ENCODE measurements around the gene ZNF362.

The ZNF362 gene

GRCh38 chr1:33272509-33272908 lies 16.2 kb downstream of the ZNF362 start:
- Histone ChIP-seq H3K27ac (peak overlapping the region; percentile 12 to 20), H3K4me1 (peaks cover 0 to 74% (median 47%) of the 10 kb centered on the region in 4 donors), H3K9me3 (no peaks in the 10 kb centered on the region), H3K27me3 (no peaks in the 10 kb centered on the region), H3K36me3 (peaks cover 11 to 35% (median 27%) of the 10 kb centered on the region in 3 donors), H3K4me3 (no peak overlapping the region)
- intact Hi-C loops (cut with DNase I; ENCODE audit: low total_unique reads): no loop called here
- TF ChIP-seq, protein P1, sequence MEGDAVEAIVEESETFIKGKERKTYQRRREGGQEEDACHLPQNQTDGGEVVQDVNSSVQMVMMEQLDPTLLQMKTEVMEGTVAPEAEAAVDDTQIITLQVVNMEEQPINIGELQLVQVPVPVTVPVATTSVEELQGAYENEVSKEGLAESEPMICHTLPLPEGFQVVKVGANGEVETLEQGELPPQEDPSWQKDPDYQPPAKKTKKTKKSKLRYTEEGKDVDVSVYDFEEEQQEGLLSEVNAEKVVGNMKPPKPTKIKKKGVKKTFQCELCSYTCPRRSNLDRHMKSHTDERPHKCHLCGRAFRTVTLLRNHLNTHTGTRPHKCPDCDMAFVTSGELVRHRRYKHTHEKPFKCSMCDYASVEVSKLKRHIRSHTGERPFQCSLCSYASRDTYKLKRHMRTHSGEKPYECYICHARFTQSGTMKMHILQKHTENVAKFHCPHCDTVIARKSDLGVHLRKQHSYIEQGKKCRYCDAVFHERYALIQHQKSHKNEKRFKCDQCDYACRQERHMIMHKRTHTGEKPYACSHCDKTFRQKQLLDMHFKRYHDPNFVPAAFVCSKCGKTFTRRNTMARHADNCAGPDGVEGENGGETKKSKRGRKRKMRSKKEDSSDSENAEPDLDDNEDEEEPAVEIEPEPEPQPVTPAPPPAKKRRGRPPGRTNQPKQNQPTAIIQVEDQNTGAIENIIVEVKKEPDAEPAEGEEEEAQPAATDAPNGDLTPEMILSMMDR (IDR thresholded peaks at IDR 0.05): no peak
- DNase-seq: peak in 1 of 2 donors; percentile 45

GRCh38 chr1:33272930-33273329 lies 16.6 kb downstream of the ZNF362 start:
- intact Hi-C loops (cut with DNase I; ENCODE audit: low total_unique reads): no loop called here
- TF ChIP-seq, protein P1 (IDR thresholded peaks at IDR 0.05): no peak
- Histone ChIP-seq H3K27me3 (no peaks in the 10 kb centered on the region), H3K27ac (peak overlapping the region; percentile 2 to 20), H3K4me3 (no peak overlapping the region), H3K36me3 (peaks cover 16 to 39% (median 27%) of the 10 kb centered on the region in 3 donors), H3K9me3 (no peaks in the 10 kb centered on the region), H3K4me1 (peaks cover 0 to 73% (median 45%) of the 10 kb centered on the region in 4 donors)
- peak in 1 of 2 donors; percentile 38 for DNase-seq

DNA sequence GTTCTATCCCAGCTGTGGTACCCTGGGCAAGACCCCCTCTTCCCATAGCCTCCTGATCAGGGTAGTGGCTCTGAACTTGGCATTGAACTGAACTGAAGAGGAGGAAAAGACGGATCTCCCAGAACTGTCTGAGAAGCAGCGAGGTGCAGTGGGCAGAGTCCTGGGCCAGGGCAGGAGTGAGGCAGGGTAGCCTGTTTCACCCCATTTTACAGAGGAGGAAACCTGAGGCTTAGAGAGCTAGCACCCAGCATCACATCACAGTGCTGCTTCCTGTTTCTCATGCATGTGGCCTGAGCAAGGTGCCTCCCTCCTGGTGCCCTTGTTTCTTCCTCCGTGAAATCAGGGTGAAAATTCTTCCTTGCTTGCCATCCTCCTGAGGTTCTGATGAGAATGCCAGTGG lies 17.1 kb downstream of the ZNF362 start:
- H3K4me3 ChIP-seq: no peak overlapping the region
- peaks cover 0 to 69% (median 42%) of the 10 kb centered on the region in 4 donors for H3K4me1 ChIP-seq
- peak overlapping the region in 1 of 2 donors; percentile 2 for H3K27ac ChIP-seq
- H3K36me3 ChIP-seq: peaks cover 20 to 41% (median 27%) of the 10 kb centered on the region in 3 donors
- DNase-seq: peak in 1 of 2 donors; percentile 23
- H3K27me3 ChIP-seq: no peaks in the 10 kb centered on the region
- TF ChIP-seq, protein P1 (IDR thresholded peaks at IDR 0.05): no peak
- intact Hi-C loops (cut with DNase I; ENCODE audit: low total_unique reads): no loop called here
- no peaks in the 10 kb centered on the region for H3K9me3 ChIP-seq

- no peaks in the 10 kb centered on the region for H3K27me3 ChIP-seq
- TF ChIP-seq, protein P1 (IDR thresholded peaks at IDR 0.05): no peak
- no peak overlapping the region for H3K27ac ChIP-seq
- no peak overlapping the region for H3K4me3 ChIP-seq
- H3K36me3 ChIP-seq: peaks cover 20 to 47% (median 29%) of the 10 kb centered on the region in 3 donors
- intact Hi-C loops (cut with DNase I; ENCODE audit: low total_unique reads): no loop called here
- H3K4me1 ChIP-seq: peaks cover 0 to 64% (median 37%) of the 10 kb centered on the region in 4 donors
- DNase-seq: peak in 1 of 2 donors; percentile 27
- H3K9me3 ChIP-seq: no peaks in the 10 kb centered on the region
These were observed 17.7 kb downstream of the ZNF362 start for GRCh38 chr1:33273961-33274371.

GRCh38 chr1:33274446-33274845 lies 18.2 kb downstream of the ZNF362 start:
- TF ChIP-seq, protein P1 (IDR thresholded peaks at IDR 0.05): no peak
- Histone ChIP-seq H3K4me3 (no peak overlapping the region), H3K27me3 (no peaks in the 10 kb centered on the region), H3K4me1 (peaks cover 0 to 59% (median 33%) of the 10 kb centered on the region in 4 donors), H3K27ac (peak overlapping the region in 1 of 2 donors; percentile 25), H3K36me3 (peaks cover 20 to 52% (median 31%) of the 10 kb centered on the region in 3 donors), H3K9me3 (no peaks in the 10 kb centered on the region)
- DNase-seq: peak in 1 of 2 donors; percentile 27
- intact Hi-C loops (cut with DNase I; ENCODE audit: low total_unique reads): no loop called here

Measured in tibial artery (tissue), 4 donors.